Stimulated activated CD4-positive, alpha-beta T cell treated with anti-CD3 and anti-CD28 coated beads, Interleukin-4, amount 100 ng/mL, for 48 hours (primary cell): Measurements from ENCODE around the gene G0S2.

Experiments
- DNase-seq, 2 donors: peaks; one replicate each; pipeline ENCODE4 v3.0.0-alpha.2; 2020; ENCODE audit warnings: low read depth in 2 of 2

The G0S2 gene, protein sequence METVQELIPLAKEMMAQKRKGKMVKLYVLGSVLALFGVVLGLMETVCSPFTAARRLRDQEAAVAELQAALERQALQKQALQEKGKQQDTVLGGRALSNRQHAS

DNA sequence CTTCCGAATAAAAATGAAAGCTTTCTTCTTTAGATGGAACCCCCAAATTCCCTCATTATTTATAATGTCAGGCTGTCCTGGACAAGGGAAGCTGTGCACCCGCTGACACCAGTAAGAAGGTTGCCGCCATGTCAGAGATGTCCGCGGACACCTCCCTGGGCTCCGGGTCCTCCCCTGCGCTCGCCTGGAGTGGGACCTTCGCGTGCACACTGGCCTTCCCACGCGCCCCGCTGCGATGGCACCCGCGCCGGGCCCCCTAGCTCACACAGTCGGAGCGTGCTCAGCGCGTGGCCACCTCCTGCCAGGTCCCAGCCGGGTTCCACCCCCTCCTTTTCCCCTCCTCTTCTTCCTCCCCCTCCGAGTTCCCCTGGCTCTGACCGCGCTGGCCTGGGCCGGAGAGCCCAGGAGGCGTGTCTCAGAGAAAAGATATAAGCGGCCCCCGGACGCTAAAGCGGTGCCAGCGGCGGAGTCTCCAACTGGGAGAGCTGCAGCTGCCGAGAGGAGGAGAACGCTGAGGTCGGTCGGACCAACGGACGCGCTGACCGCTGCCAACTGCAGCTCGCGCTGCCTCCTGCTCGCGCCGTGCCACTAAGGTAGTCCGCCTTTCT is at the start of gene G0S2:
G0S2 (plus strand) TSS at position 456 of the 608 bp plus-strand sequence. CDS start 273 bp downstream, outside the sequence.
- DNase-seq: peak in 1 of 2 donors; percentile 35

DNA sequence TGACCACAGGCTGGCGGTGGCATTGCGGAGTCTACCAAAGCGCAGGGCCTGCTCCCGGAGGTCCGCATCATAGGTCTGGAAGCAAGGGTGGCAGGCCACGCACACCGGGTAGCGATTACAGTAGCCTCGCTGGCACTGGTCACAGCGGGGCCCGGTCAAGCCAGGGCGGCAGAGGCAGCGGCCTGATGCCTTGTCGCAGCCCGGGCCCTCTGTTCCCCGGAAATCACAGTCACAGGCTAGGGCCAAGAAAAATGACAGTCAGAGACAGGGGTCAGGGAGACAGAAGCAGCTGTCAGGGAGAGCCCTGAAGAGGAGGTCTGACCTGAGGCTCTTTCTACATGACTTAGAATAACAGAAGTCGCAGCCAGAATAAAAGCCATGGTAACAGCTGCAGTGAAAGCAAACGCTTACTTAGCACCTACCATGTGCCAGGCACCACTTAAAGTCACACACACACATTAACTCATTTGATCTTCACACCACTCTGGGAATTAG is 49.4 kb upstream of the G0S2 start:
- no peak for DNase-seq

DNA sequence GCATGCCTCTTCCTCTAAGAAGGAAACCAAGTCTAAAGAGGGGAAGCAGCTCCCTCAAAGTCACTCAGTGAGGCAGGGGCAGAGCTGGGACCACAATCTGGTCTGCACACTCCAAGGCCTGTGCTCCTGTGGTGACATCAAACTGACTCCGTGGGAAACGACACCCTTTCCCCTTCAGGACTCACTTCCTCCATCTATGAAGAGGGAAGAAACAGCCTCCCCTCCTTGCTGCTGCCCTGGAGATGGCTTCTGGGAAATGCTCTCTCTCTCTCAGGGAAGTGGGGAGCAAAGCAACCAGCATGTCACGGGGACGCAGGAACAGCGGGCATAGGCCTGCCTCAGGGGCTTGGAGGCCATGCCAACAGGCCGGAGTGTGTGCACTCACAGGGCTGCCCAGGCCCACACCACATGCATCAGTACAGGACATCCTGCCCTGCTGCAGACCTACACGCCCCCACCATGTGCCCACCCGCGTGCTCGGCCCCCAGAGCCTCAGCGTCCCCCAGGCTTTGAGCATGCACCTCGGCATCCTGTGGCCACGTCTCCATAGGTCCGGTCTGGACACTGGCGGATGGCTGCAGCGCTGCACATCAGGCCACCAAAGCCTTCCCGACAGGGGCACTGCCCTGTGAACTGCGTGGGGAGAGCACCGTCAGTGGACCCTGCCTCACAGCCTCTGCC is 48.7 kb upstream of the G0S2 start:
- no peak for DNase-seq

DNA sequence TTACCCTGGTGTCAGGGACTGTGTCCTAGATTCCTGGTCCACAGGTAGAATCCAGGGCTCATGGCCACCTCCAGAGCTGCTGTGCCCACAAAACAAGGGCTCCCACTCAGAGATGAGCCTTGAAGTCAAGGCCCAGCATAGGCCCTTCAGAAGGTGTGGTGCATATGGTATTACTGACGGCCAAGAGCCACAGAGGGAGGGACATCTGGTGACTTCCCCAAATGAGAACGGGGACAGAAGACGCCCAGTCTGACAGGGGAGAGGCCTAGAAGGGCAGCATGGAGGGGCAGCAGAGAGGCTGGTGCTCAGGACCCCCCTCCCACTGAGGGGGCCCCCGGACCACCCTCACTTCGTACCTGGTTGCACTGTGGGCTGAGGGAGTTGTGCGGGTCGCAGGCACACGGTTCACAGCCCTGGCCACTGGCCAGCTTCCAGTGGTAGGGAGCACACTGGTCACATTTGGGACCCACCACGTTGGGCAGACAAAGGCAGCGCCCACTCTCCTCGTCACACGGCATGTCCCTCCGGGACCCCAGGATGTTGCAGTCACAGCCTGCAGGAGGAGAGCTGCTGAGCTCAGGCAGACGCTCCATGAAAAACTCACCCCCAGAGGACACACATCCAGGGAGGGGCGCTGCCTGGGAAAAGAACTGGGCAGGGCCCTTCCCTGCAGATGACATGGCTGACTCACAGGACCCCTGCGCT is 48.0 kb upstream of the G0S2 start:
- DNase-seq: no peak

DNA sequence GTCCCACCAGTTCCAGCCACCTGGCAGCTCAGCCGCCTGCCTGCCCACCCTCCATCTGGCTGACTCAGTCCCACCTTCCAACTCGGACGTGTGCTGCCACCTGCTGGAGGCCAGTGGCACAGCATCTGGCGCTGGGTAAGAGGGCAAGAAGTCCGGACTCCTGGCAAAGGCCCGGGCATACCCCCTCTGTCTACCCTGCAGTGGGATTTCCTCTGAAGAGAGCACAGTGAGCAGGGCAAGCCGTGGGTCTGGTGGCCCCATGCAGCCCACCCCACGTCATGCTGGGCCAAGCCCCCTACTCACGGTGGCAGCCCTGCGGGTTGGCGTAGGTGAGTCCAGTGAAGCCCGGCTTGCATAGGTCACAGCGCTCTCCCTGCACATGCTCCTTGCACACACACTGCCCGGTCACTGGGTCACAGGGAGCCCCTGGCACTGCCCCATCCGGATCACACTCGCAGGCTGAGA is 47.4 kb upstream of the G0S2 start:
- DNase-seq: peak; percentile 74 to 85

DNA sequence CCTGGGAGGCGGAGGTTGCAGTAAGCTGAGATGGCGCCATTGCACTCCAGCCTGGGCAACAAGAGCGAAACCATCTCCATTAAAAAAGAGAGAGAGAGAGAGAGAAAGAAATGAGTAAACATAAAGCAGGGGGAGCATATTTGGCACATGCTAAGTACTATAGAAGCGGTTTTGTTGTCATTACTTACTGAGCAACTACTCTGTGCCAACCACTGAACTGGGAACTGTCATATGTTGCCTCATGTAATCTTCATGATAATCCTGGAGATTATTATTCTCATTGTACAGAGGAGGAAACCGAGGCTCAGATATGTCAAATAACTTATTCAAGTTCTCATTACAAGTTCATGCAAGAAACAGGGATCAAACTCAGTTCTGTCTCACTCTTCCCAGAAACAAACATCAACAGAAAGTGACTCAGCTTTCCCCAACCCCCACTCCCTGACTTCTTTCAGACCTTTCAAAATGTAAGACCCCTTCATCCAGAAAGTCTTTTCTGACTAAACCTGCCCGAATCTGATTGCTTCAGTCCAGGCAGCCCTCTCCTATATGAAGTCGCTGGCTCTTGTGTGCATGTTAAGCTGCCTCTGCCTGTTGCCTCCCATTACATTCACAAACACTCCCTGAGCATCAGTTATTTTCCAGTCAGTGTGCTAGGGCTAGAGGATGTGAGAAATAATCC is 46.5 kb upstream of the G0S2 start:
- no peak for DNase-seq

DNA sequence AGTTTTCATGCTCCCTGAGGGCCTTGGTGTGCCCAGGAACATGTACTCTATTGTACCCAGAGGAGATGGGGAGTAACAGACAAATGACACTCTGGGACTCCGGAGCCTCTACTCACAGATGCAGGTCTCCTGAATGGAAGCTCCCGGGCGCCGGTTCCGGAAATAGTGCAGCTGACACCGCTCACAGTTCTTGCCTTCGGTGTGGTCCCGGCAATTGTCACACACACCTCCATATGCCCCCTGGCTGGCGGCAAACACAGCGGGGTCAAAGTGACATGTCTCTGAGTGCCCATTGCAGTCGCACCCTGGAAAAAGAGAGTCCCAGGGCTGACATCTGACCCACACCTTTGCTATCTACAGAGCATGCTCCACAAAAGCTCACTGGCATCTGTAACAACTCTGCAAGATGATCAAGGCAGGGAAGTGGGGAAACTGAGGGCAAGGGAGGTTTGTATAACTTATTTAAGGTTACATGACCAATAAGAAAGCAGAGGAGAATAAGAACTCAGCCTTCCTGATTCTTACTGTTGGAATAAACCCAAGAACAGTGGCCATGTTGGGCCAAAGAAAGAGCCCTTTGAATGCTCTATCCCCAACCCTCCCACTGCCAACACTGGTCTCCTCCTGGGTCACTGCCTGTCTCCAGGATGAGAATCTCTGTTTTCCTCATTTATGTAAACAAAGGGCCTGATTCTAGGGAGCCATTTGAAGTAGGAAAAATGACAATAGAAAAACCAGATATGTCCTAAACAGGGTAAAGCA is 45.4 kb upstream of the G0S2 start:
- DNase-seq: no peak

DNA sequence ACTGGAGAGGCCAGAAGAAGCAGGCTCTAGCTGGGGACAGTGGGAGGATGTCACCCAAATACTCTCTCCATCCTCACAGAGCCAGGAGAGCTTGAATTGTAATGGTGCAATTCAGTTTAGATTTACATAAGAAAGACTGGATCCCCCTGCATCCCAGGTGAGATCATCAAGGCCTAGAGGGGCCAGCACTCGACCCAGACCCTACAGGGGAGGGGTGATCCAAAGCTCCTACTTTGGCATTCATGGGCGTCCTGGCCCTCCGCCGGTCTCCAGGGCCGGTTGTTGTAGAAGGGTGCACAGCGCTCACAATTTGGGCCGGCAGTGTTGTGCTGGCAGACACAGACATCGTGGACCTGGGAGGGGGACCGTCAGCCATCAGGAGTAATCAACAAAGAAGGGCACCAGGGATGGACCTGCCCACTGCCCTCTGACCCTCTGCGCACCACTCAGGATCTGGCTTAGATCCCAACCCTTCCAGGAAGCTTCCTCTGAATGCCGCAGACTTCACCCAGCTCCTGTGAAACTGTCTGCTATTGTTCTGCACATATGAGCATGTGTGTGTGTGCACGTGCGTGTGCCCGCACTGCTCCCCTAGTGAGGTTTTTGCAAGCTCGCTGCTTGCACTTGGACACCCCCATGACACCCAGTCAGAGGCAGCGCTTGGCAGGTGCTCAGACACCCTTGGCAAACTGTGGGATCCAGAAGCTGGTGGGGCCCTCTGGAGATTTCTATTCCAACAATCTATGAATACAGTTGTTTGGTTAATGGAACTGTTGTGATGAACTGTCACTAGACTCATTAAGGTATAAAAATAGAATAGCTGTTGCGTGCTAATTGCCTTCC is 44.6 kb upstream of the G0S2 start:
- DNase-seq: no peak

DNA sequence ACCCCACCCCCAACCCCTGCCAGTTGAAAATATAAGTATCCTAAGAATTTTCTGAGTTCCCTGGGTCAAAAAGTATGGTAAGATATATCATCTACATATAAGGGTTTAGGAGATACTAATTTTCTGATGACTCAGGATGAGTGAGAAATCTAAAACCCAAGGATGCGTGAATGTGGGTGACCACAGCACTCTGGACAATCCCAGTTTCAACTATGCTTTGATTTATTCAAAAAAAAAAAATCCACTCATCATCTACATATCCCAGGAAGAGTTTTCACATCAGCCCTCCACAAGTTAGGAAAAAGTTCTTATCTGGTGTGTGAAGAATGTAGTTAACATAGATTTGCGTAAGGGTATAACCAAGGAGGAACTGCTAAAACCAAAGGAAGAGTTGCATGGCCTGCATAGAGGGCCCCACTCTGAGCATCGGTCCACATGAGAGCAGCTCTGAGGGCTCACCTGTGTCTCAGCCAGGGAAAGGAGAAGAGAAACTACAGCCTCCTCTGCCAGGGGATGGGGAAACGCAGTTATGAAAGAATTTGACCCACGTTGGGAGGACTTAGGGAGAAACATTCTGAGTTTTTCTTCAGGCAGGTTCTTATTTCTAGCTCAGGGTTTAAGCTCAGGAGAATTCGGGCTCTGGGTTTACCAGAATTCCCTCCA is 41.7 kb upstream of the G0S2 start:
- no peak for DNase-seq

DNA sequence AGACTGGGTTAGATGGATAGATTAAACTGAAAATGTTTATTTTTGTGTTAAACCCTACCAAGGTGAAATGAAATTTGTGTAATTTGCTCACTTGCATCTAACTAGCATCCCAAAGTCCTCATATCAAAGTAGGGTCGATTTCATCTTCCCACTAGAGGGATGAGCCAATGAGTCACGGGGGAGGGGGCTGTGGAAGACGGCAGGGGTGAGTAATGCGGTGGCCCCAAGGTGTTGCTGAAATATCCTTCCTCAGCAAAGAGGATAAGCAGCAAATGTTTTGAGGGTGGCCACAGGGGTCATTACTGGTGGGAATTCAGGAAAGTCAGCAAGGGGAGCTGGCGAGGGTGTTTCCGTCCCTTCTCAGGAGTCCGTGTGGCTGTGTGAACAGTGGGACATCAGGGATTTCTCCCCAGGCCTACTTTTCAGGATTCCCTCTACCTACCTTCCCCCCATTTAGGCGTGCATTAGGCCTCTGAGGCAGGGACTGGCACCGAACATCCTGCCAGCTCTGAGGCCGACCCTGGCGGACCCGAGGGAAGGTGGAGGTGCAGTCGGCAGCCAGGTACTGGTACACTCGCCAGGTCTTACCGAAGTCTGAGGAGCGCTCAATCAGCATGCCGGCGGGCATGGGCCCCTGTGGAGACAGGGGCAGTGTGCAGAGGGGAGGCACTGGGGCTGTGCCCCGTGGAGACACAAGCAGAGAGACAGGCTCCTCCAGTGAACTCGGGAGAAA is 41.0 kb upstream of the G0S2 start:
- no peak for DNase-seq

DNA sequence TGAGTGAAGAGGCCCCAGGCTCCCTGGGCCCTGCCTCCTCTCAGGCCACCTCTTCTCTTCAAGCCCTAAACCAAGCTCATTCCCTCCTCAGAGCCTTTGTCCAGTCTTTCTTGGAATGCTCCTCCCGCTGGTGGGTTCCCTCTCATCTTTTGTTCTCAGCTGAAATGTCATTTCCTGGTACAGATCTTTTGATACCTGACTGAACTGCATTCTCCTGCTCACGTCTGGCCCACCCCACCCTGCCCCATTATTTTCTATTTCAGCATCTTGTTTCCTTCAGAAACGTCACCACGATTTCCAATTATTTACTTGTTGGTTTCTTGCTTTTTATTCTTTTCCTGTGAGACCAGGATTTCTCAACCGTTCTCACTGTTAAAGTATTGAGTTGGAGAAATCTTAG is 39.4 kb upstream of the G0S2 start:
- no peak for DNase-seq

DNA sequence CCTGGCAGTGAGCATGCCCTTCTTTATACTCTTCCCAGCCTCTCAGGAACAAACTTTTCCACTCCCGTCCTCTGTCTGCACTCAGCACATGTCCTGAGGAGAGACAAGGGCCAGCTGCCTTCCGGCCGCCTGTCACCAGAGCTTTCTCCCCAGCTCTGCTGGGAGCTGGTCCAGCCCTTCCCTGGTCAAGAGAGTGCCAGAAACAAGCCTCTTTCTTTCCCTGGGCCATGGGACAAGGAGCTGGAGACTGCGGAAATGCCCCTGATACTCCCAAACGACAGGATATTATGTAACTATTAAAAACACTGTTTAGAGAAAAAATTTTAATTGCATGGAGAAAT is 33.4 kb upstream of the G0S2 start:
- no peak for DNase-seq

DNA sequence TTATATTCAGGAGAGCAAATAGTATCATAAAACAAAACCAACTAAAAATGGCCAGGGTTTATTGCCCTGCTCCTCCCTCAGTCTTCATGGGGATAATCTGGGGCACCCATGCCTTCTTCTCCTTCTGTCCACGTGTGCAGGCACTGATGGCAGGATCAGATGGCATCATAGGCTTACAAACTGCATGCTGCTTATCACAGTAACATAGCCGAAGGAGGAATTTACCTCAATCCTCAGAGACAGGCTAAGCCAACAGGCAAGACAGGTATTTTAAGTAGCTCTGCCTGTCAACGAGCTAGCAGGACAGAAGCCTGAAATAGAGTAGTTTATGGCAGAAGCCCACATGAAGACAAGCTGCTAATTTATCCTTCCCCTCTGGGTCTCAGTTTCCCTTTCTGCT is 32.4 kb upstream of the G0S2 start:
- no peak for DNase-seq

DNA sequence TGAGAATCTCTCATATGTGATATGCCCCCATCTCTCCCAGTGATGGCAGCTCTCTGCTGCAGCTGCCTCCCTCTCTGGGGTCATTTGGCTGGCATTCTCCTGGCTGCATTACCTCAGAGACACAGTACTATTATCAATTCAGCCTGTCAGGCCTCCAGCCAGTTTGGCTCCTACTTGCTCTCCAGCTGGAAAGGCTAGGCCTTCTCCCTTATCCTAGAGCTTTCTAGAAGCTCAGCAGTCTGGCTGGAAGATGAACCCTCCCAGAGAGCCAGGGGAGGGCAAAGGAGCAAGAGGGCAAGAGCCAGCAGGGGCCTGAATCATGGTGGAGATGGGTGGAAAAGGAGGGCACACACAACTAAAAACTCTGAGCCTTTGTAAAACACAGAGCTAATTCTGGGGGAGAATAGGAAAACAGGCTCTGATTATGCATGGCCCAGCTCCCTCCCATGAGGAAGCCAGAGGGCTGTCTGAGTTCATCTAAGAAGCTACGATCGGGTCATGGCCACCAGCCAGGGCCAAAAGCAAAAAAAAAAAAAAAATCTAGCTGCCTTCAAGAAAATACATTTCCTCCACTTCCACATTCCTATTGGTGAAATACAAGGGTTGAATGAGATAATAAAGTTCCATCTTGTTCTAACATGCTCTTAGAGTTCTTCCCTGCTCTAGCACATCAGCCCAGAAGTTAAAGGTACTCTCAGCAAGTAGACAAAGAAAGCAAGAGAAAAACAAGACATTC is 31.8 kb upstream of the G0S2 start:
- no peak for DNase-seq

DNA sequence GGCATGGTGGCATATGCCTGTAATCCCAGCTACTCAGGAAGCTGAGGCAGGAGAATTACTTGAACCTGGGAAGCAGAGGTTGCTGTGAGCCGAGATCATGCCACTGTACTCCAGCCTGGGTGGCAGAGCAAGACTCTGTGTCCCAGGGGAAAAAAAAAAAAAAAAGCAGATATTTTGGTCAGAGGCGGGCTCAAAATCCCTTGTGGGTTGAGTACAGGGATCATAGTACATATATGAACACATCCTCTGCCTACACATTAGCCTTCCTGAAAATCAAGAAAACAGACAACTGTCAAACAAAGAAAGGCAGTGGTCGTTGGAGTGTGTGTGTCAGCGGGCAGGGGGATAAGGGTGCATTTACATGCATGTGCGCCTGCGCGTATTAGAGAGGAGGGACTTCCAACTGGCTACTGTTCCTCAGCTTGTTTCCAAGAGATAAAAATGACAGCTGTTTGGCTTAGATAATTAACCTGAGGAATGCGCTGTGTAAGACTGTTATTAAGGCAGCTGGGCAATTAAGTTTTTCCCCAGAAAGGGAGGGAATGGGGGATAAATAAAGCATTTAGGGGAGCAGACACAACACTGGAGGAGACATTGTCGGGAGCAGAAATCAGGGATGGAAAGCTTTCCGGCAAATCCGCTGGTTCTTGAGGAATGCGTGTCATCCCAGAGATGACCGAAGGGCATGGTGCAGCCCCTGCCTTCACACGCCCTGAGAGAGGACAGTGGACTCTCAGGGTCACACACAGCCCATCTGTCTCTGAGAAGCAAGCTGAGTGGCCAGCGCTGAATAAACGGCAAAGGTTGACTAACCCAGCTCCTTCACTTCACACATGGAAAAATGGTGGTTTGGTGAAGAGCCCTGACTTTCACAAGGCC is 29.4 kb upstream of the G0S2 start:
- no peak for DNase-seq

DNA sequence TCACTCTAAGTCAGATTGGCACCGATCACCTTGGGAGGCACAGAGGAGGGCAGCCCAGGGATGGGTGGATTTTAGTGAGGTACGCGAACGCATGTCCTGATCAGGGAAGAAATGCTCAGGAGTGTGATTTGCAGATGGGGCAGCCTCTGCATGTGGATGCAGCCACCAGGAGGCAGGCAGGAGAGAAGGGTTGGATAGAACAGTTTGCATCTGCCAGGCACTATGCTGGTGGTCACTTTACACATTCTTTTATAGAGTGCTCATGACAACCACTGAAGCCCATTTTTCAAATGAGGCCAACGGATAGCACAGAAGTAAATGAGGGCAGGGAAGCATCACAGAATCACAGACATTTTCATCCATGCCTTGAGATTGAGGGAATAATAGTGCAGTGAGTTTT is 28.7 kb upstream of the G0S2 start:
- no peak for DNase-seq

DNA sequence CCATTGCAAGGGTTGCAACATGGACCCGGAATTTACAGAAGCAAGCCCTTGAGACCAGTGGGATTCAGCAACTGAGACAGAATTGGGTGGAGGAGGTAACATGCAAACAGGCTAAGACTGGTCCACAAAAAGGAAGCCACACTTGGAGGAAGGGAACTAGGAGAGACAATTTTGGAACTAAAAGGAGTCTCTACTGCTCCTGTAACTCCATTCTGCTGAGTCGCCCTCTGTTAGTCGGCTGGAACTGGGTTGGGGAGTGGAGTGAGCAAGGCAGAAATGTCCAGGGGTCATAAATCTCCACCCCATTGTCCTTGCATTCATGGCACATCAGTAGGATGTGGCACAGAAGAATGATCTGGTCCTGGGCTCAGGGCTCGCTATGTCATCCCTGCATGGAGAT is 28.1 kb upstream of the G0S2 start:
- no peak for DNase-seq

DNA sequence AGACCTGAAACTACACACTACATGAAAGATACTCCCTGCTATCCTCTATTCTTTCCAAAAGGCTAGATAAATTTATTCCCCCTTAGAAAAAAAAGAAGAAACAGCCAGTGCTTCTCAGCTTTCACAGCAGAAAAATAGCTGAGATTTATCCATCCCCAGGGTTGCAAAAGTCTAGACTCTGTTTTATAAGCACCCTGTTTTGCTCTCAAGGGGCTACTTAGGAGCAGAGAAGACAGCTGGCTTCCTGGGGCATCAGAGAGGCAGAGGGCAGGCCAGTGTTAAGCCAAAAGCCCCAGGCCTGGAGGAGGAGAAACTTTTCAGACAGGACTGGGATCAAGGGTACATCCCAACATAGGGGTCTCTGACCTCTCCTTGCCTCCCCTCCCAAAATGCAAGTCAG is 26.9 kb upstream of the G0S2 start:
- no peak for DNase-seq
